ENCODE data around the gene IL4I1. TPM values are rescaled to one million over a fixed set of nuclear protein-coding genes. Genes with fewer than 3 reads are reported as not detected.
A peak's percentile ranks its signal among the peaks of the same experiment; 100 is the strongest.

IL4I1 gene
- total RNA-seq, 1 experiment from 2014 or later = 0.61 TPM

- WGBS (ENCODE audit: extremely low coverage, insufficient read length, low lambda C conversion rate) = no CpG with 5 or more reads among the region's 11 CpGs
- Mint-ChIP-seq H3K27ac (peak overlapping the region in 2 of 3 experiments; percentile 17 to 49; a peak in 1 of 7 replicates), H3K9me3 (no peaks in the 10 kb centered on the region), H3K4me1 (peaks cover 0 to 5% of the 10 kb centered on the region in 2 experiments; a peak in 2 of 4 replicates), H3K4me3 (no peak overlapping the region), H3K27me3 (ENCODE audit: low read depth) (peaks cover 1% of the 10 kb centered on the region; the same call in 1 of the 2 replicates), H3K36me3 (ENCODE audit: insufficient read depth in 1 of 3, low read depth in 3 of 3) (peaks cover 6 to 44% (median 41%) of the 10 kb centered on the region in 3 experiments)
- Histone ChIP-seq H3K27me3 (ENCODE audit: insufficient read depth, low read length) (no peaks in the 10 kb centered on the region), H3K56ac (ENCODE audit: insufficient read length, low read depth, low read length) (no peak overlapping the region), H2BK12ac (ENCODE audit: insufficient read length, low read depth, low read length) (no peak overlapping the region), H3K79me2 (ENCODE audit: insufficient read depth, low read length) (no peaks in the 10 kb centered on the region), H2BK5ac (ENCODE audit: insufficient read length, low read length) (no peak overlapping the region), H4K5ac (ENCODE audit: insufficient read length, low read depth, low read length) (no peak overlapping the region), H3K18ac (ENCODE audit: insufficient read length, low read depth, low read length) (no peak overlapping the region), H3K4ac (ENCODE audit: low read depth, low read length) (no peak overlapping the region), H3K9me3 (ENCODE audit: control insufficient read depth, low read depth, low read length) (no peaks in the 10 kb centered on the region), H3K23me2 (ENCODE audit: insufficient read length, low read depth, low read length, poor library complexity, severe bottlenecking) (no peaks in the 10 kb centered on the region), H2BK15ac (ENCODE audit: low read depth, low read length) (no peak overlapping the region), H4K20me1 (ENCODE audit: control insufficient read depth, insufficient read depth, insufficient read length) (no peaks in the 10 kb centered on the region), H2AK5ac (ENCODE audit: insufficient read length, low read length) (no peak overlapping the region), H4K8ac (replicated peaks; ENCODE audit: insufficient read length, low read depth, low read length) (no peak overlapping the region), H3K9ac (ENCODE audit: extremely low read depth, insufficient read length, low read length) (no peak overlapping the region), H2BK120ac (ENCODE audit: low read depth, low read length, poor library complexity, severe bottlenecking) (no peak overlapping the region), H2AFZ (ENCODE audit: low read length) (no peak overlapping the region), H3K79me1 (ENCODE audit: insufficient read depth, low read depth, low read length, poor library complexity, severe bottlenecking) (no peaks in the 10 kb centered on the region), H3K4me1 (ENCODE audit: insufficient read depth, low read length) (no peaks in the 10 kb centered on the region), H4K91ac (ENCODE audit: insufficient read length, low read depth, low read length) (no peak overlapping the region), H3K14ac (ENCODE audit: insufficient read depth, low read length) (no peak overlapping the region), H3K23ac (ENCODE audit: insufficient read length, low read depth, low read length) (no peak overlapping the region), H3K27ac (ENCODE audit: insufficient read length, low read depth, low read length) (no peak overlapping the region), H3T11ph (ENCODE audit: low read length) (no peak overlapping the region), H2BK20ac (ENCODE audit: low read depth, low read length, poor library complexity, severe bottlenecking) (no peak overlapping the region), H3K4me2 (ENCODE audit: insufficient read depth, insufficient read length, low read length) (no peak overlapping the region)
- no peak for DNase-seq
- TF ChIP-seq, protein P1, sequence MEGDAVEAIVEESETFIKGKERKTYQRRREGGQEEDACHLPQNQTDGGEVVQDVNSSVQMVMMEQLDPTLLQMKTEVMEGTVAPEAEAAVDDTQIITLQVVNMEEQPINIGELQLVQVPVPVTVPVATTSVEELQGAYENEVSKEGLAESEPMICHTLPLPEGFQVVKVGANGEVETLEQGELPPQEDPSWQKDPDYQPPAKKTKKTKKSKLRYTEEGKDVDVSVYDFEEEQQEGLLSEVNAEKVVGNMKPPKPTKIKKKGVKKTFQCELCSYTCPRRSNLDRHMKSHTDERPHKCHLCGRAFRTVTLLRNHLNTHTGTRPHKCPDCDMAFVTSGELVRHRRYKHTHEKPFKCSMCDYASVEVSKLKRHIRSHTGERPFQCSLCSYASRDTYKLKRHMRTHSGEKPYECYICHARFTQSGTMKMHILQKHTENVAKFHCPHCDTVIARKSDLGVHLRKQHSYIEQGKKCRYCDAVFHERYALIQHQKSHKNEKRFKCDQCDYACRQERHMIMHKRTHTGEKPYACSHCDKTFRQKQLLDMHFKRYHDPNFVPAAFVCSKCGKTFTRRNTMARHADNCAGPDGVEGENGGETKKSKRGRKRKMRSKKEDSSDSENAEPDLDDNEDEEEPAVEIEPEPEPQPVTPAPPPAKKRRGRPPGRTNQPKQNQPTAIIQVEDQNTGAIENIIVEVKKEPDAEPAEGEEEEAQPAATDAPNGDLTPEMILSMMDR (conservative IDR thresholded peaks at IDR 0.05) = no peak
Observed at GRCh38 chr19:49840321-49840720, 56.4 kb downstream of the IL4I1 start.

Data from H9 (cell line).